ENCODE measurements around the gene CTNNA2. TPM values are rescaled to one million over a fixed set of nuclear protein-coding genes. Genes with fewer than 3 reads are reported as not detected.

CTNNA2 gene
- total and polyA plus RNA-seq, 2 of the 8 experiments (the other 6 are each of a cell fraction or from before 2014, with no cell fraction given): 3.9 to 9.0 TPM

- Histone ChIP-seq H3K79me2 (ENCODE audit: control insufficient read depth in 1 of 2, insufficient read depth in 2 of 2, low read length in 2 of 2) (no peaks in the 10 kb centered on the region), H4K91ac (replicated peaks; ENCODE audit: insufficient read length, low read length) (no peak overlapping the region), H2AK5ac (ENCODE audit: low read depth, low read length) (no peak overlapping the region), H3K36me3 (ENCODE audit: control insufficient read depth in 2 of 4, insufficient read depth in 4 of 4, low read length in 3 of 4) (no peaks in the 10 kb centered on the region), H3K9me3 (ENCODE audit: insufficient read depth in 2 of 2, low read depth in 1 of 2, low read length in 1 of 2) (no peaks in the 10 kb centered on the region), H3K27me3 (replicated peaks in 1 of 4; ENCODE audit: control insufficient read depth in 3 of 4, extremely low read depth in 1 of 4, insufficient read depth in 3 of 4, low read length in 3 of 4) (no peaks in the 10 kb centered on the region), H3K79me1 (ENCODE audit: low read depth, low read length) (no peaks in the 10 kb centered on the region), H3K4me2 (ENCODE audit: insufficient read depth in 1 of 2, low read depth in 2 of 2, low read length in 2 of 2) (no peak overlapping the region), H2AFZ (ENCODE audit: low read length) (no peak overlapping the region), H3K4me1 (replicated peaks in 1 of 4; ENCODE audit: control insufficient read depth in 3 of 4, insufficient read depth in 4 of 4, low read length in 3 of 4) (no peaks in the 10 kb centered on the region), H3K23ac (ENCODE audit: insufficient read length) (no peak overlapping the region), H2BK12ac (ENCODE audit: low read depth, low read length) (no peak overlapping the region), H2BK120ac (replicated peaks; ENCODE audit: low read depth, low read length) (no peak overlapping the region), H4K8ac (ENCODE audit: extremely low read depth, insufficient read depth, low read length) (no peak overlapping the region), H3K9ac (replicated peaks in 1 of 4; ENCODE audit: extremely low read depth in 1 of 4, low read depth in 3 of 4, low read length in 3 of 4) (no peak overlapping the region), H3K18ac (ENCODE audit: extremely low read depth, low read length) (no peak overlapping the region), H3K4me3 (ENCODE audit: extremely low read depth in 1 of 4, insufficient read depth in 2 of 4, low read depth in 3 of 4, low read length in 4 of 4) (no peak overlapping the region), H3K4ac (replicated peaks; ENCODE audit: insufficient read length, low read depth, low read length) (no peak overlapping the region), H3K56ac (replicated peaks; ENCODE audit: insufficient read length, low read depth, low read length) (no peak overlapping the region), H4K5ac (ENCODE audit: insufficient read length, low read depth, low read length) (no peak overlapping the region), H2BK15ac (ENCODE audit: low read length) (no peak overlapping the region), H3K23me2 (ENCODE audit: low read depth, low read length) (no peaks in the 10 kb centered on the region), H2BK5ac (ENCODE audit: low read depth, low read length) (no peak overlapping the region), H3K14ac (ENCODE audit: insufficient read length) (no peak overlapping the region), H4K20me1 (replicated peaks in 1 of 2; ENCODE audit: control insufficient read depth in 1 of 2, insufficient read depth in 2 of 2, low read length in 2 of 2) (no peaks in the 10 kb centered on the region), H3K27ac (ENCODE audit: low read depth, low read length) (no peak overlapping the region), H2BK20ac (ENCODE audit: low read length) (no peak overlapping the region)
- FAIRE-seq (no peak), DNase-seq (ENCODE audit: low read depth in 1 of 2, low spot score in 2 of 2) (no peak)
- CTCF ChIA-PET (ENCODE audit: partially characterized antibody): no interaction called here
- TF ChIP-seq HDAC2 (IDR thresholded peaks at IDR 0.05; ENCODE audit: borderline replicate concordance in 1 of 2, low read depth in 2 of 2, low read length in 2 of 2) (peak in 1 of 2 experiments; percentile 52; a peak in 1 of 4 replicates), KDM1A (IDR thresholded peaks at IDR 0.05; ENCODE audit: borderline replicate concordance, low read length) (peak; percentile 78), GABPA (IDR thresholded peaks at IDR 0.05; ENCODE audit: borderline replicate concordance, insufficient read depth, low read length) (no peak)
- POLR2A ChIA-PET (ENCODE audit: partially characterized antibody): no interaction called here
- 98% methylated on average over 2 of the region's 2 CpGs; no CpG with 5 or more reads in 1 of the 2 experiments for WGBS, 2 experiments (ENCODE audit: extremely low coverage in 1 of 2, insufficient coverage in 1 of 2, insufficient read length in 1 of 2, insufficient replicate concordance in 2 of 2, low coverage in 1 of 2, low lambda C conversion rate in 2 of 2, missing lambda C conversion rate in 1 of 2)
These were observed 527.4 kb downstream of the CTNNA2 start for GRCh38 chr2:80040226-80040625.

All from H1 (cell line).